Mononuclear cell (primary cell): ENCODE measurements around the gene USF2. TPM values are rescaled to one million over a fixed set of nuclear protein-coding genes. Genes with fewer than 3 reads are reported as not detected.
"Not testable (repeated sequence)": the region's sequence is repeated elsewhere in the genome, so short reads cannot be mapped to it uniquely, and the experiment has no call there.

Experiments
- H3K27me3 ChIP-seq: 2 replicates; pipeline ENCODE4 v1.6.0; 2011; ENCODE audit warnings: low read length, control low read depth; ENCODE audit not compliant: insufficient read depth
- H3K4me1 ChIP-seq: 2 replicates; pipeline ENCODE4 v1.5.1; 2011; ENCODE audit warnings: mild to moderate bottlenecking, low read length, control low read depth; ENCODE audit not compliant: insufficient read depth
- H3K4me3 ChIP-seq: 2 replicates; pipeline ENCODE4 v1.5.1; 2011; ENCODE audit warnings: mild to moderate bottlenecking, low read length, moderate library complexity
- H3K9me3 ChIP-seq: 2 replicates; pipeline ENCODE4 v1.5.1; 2011; ENCODE audit warnings: low read depth, mild to moderate bottlenecking, control low read depth, low read length
- total RNA-seq: library from RNA; depleted of rRNA; stranded (reverse); fragments of >200 nt; gene quantifications from one replicate; pipeline ENCODE4 v1.2.3, GENCODE V29; 2012

The USF2 gene, protein sequence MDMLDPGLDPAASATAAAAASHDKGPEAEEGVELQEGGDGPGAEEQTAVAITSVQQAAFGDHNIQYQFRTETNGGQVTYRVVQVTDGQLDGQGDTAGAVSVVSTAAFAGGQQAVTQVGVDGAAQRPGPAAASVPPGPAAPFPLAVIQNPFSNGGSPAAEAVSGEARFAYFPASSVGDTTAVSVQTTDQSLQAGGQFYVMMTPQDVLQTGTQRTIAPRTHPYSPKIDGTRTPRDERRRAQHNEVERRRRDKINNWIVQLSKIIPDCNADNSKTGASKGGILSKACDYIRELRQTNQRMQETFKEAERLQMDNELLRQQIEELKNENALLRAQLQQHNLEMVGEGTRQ
- 117 TPM for total RNA-seq

DNA sequence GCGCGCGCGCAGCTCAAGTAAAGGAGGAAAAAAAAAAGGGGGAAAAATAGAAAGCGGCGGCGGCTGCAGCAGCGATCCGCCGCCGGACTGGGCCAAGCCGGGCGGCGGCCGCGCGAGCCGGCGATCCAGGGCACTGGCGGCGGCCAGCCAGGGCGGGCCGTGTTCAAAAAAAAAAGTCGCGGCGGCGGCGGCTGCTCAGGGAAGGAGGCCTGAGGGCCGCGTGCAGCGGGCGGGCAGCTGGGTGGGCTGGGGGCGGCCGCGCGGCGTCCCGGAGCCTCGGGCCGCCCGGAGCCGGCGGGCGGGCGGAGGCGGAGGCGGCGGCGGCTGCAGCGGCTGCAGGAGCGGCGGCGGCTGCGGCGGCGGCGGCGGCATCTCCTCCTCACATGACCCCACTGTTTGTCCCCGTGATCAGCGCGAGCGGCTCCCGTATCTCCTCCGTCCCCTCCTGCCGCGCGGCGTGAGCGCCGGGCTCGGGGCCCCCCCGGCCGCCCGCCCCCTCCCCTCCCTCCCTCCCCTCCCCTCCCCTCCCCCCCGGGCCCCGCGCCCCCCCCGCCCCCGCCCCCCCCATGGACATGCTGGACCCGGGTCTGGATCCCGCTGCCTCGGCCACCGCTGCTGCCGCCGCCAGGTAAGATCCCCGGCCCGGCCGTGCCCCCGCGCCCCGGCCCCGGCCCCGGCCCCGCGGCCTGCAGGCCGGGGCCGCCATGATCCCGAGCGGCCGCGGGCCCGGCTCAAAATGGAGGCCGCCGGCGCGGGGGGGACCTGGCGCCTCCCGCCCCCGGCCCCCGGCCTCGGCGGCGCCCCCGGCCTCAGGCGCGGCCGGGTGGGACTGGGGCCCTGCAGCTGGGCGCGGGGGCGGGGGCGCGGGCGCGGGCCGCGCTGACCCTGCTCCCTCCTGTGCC lies at the start of gene USF2:
TSS of gene USF2 (plus strand) at position 427 of the 902 bp plus-strand sequence. CDS start at position 567, 140 bp downstream.
- Histone ChIP-seq H3K4me1 (peaks cover 72% of the 10 kb centered on the region), H3K9me3 (no peaks in the 10 kb centered on the region), H3K27me3 (no peaks in the 10 kb centered on the region), H3K4me3 (peak within 1 kb of the TSS; percentile 86)

DNA sequence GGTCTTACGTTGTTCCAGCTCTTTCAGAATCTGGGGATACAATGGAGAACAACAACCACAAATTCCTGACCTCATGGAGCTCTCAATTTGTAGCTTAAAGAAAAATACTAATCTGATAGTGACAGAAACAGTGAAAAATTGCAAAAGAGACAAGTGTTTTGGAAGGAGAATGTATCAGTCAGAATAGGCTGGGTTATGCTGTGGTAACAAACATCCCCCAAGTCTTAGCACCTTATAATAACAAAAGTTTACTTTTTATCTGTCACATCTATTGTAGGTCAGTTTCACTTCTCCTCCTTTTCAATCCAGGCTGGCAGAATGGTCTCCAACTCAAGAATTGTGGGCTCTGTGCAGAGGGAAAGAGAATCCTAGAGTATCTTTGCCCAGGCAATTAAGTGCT lies 49.8 kb upstream of the USF2 start:
- Histone ChIP-seq H3K4me3 (no peak overlapping the region), H3K4me1 (peaks cover 49% of the 10 kb centered on the region), H3K9me3 (no peaks in the 10 kb centered on the region), H3K27me3 (no peaks in the 10 kb centered on the region)

DNA sequence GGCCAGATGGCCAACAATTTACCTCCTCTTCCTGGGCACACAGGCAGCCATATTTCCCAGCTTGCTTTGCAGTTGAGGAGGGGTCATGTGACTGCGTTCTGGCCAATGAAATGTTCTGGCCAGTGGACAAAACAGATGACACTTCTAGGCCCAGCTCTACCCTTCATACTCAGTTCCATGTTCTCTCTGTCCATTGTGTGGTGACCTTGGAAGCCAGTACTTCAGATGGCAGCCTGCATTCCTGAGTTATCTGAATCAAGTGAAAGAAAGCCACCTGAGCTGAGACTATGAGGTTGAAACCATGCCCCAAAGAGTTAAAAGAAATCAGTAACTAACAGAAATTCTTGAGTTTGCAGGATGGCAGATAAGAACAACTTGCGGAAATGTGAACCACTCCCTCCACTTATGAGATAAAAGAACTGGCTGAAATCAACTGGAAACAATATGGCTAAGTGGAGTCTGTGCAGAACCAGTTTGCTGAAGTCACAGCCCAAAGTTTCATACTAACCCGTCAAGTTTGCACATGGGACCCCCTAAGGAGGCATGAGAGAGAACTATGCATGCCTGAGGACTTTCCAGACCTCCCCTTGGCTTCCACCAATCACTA lies 48.3 kb upstream of the USF2 start:
- no peaks in the 10 kb centered on the region for H3K27me3 ChIP-seq
- no peak overlapping the region for H3K4me3 ChIP-seq
- H3K9me3 ChIP-seq: no peaks in the 10 kb centered on the region
- H3K4me1 ChIP-seq: peaks cover 40% of the 10 kb centered on the region

DNA sequence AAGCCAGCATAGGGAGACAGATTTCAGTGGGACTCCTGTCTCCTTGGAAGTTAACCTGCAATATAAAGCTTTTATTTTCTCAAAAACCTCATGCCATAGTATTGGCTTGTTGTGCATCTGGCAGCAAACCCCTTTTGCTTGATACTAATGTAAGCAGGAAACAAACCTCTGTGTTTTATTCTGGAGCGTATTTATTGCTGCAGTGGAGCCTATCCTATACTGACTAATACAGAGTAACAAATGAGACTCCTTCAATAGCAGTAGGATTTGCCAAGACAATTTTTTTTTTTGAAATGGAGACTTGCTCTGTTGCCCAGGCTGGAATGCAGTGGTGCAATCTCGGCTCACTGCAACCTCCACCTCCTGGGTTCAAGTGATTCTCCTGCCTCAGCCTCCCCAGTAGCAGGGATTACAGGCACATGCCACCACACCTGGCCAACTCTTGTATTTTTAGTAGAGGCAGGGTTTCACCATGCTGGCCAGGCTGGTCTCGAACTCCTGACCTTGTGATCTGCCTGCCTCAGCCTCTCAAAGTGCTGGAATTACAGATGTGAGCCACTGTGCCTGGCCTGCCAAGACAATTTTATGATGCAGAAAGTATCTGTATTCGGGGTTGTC lies 47.7 kb upstream of the USF2 start:
- not testable (repeated sequence) for H3K4me3 ChIP-seq, H3K9me3 ChIP-seq, H3K27me3 ChIP-seq
- peaks cover 35% of the 10 kb centered on the region for H3K4me1 ChIP-seq

DNA sequence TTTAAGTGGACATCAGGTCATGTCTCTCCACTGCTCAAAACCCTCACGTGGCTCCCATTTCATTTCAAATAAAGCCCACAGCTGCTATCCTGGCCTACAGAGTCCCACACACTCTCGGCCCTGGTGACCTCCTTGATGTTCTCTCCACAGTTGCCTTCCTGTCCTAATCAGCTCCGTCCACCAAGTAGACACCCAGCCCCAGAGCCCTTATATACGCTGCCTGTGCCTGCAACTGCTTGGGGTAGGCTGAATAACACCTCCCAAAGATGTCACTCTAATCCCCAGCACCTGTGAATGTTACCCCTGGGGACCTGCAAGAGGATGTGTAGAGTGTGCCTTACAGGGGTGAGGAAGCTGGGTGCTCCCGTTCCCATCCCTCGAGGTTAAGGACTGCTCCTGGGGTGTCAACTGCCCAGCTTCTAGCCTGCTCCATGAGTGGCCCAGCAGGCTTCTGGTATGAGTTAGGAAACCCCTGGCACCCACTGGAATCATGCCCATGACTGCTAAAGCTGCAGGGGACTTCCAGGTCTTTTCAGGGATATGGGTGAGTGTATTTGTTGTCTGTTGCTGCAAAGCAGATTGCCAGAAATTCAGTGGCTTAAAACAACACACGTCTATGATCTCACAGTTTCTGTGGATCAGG lies 46.3 kb upstream of the USF2 start:
- Histone ChIP-seq H3K27me3 (no peaks in the 10 kb centered on the region), H3K4me1 (peaks cover 22% of the 10 kb centered on the region), H3K9me3 (no peaks in the 10 kb centered on the region), H3K4me3 (no peak overlapping the region)

DNA sequence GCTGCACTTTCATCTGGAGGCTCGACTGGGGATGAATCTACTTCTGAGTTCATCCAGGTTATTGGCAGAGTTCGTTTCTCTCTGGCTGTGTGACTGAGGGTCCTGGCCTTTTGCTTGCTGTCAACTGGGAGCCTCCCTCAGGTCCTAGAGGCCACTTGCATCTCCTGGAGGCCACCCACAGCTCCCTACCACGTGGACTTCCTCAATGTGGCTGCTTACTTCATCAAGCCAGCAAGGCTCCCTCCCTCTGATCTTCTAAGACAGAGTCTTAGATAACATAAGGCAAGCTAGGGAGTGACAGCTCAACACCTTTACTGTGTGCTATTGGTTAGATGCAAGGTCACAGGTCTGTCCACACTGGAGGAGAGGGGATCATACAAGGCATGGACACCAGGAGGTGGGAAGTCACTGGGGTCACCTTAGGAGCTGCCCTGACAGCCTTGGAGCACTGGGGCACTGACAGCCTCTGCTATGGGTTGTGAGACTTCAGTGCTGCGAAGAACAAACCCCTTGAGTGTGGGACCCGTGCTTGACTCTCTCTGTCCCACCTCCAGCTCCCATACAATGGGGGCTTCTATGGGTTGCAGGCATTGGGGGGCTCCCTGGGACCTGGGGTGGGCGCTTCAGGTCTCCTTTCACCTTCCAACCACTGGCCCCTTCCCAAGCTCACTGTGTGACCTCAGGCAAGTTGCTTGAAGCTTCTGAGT lies 45.5 kb upstream of the USF2 start:
- Histone ChIP-seq H3K27me3 (no peaks in the 10 kb centered on the region), H3K4me1 (peaks cover 18% of the 10 kb centered on the region), H3K9me3 (no peaks in the 10 kb centered on the region), H3K4me3 (no peak overlapping the region)

DNA sequence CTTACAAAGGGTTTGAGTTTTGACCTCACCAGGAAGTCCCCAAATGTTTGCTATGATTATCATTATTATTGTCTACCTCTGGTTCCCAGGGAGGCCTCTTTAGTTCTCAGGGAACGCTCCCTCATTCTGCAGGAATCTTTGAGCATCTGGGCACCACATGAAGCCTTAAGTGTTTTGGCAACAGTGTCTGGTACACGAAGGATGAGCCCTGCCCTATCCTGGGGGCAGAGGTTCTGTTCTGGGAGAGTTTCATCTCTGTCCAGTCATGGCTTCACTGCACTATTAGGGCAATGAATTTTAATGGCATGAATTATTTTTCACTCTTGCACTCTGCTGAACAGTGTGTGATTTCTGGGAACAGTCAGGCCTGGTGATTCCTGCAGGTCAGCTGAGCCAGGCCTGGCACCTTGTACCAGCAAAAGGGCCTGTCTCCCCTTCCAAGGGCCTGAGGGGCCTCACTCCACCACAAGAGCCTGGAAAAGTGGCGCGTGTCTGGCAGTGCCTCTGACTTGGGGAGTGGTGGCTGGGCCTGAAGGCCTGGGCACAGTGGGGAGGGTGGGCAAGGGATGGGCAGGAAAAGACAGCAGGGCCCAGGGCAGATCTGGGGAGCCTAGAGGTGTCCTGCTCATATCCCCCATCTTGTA lies 44.8 kb upstream of the USF2 start:
- Histone ChIP-seq H3K4me1 (peaks cover 18% of the 10 kb centered on the region), H3K27me3 (no peaks in the 10 kb centered on the region), H3K9me3 (no peaks in the 10 kb centered on the region), H3K4me3 (no peak overlapping the region)

DNA sequence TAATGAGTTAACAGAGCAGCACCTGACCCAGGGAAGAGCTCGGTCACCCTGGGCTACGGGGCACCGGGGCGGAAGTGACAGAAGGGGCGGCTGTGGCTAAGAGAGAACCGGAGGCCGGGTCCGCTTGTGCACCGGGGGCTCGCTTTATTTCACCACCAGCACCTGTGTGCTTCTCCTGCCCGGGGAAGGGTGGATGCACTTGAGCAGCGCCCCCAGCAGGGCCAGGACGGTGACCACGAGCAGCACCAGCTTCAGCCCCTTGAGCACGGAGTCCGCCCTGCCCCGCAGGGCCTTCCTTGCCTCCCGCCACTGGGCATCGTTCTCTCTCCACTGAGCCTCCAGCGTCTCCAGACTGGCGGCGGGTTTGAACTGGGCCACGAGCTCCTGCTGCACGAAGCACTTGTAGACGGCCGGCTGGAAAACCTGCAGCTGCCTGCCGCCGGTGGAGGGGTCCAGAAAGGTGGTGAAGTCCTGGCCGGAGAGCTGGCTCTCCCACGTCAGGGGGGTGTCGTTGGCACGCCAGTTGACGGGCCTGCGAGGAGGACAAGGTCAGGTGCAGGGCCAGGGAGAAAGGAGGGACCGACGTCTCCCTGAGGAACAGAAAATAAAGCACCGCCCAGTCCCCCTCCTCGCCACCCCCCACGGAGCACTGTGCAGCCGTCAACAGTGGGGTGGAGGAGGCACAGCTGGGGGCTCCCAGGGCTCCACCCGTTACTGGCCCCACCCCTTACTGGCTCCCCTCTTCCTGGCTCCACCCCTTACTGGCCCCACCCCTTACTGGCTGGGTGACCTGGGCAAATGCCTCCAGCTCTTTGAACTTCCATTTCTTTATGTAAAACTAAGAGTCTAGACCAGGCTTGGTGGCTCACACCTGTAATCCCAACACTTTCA lies 43.8 kb upstream of the USF2 start:
- H3K9me3 ChIP-seq: no peaks in the 10 kb centered on the region
- H3K4me1 ChIP-seq: peaks cover 18% of the 10 kb centered on the region
- no peak overlapping the region for H3K4me3 ChIP-seq
- no peaks in the 10 kb centered on the region for H3K27me3 ChIP-seq

DNA sequence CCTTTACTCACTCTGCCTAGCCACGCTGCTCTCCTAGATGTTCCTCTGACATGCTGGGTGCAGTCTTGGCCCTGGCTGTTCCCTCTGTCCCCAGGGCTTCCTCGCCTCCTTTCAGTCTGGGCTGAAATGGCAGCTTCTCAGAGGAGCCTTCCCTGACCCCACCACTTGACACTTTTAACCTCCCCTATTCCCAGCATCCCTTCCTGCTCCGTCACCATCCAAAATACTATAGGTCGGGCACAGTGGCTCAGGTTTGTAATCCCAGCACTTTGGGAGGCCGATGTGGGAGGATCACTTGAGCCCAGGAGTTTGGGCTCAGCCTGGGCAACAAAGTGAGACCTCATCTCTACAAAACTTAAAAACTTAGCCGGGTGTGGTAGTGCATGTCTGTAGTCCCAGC lies 42.8 kb upstream of the USF2 start:
- H3K4me1 ChIP-seq: peaks cover 18% of the 10 kb centered on the region
- no peak overlapping the region for H3K4me3 ChIP-seq
- no peaks in the 10 kb centered on the region for H3K9me3 ChIP-seq
- H3K27me3 ChIP-seq: no peaks in the 10 kb centered on the region

DNA sequence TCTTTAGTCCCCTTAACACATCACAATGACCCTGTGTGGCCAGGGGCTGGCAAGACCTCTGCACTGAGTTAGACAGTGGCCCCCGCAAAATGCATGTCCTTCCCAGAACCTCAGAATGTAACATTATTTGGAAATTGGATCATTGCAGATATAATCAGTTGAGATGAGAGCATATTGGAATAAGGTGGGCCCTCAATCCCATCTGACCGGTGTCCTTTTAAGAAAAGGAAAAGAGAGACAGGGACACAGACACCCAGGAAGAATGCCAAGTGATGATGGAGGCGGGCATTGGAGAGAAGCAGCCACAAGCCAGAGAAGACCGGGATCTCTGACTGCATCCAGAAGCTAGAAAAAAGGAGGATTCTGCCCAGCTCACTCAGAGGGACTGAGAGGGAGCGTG lies 42.0 kb upstream of the USF2 start:
- H3K4me1 ChIP-seq: peaks cover 18% of the 10 kb centered on the region
- H3K4me3 ChIP-seq: no peak overlapping the region
- H3K9me3 ChIP-seq: no peaks in the 10 kb centered on the region
- H3K27me3 ChIP-seq: no peaks in the 10 kb centered on the region

DNA sequence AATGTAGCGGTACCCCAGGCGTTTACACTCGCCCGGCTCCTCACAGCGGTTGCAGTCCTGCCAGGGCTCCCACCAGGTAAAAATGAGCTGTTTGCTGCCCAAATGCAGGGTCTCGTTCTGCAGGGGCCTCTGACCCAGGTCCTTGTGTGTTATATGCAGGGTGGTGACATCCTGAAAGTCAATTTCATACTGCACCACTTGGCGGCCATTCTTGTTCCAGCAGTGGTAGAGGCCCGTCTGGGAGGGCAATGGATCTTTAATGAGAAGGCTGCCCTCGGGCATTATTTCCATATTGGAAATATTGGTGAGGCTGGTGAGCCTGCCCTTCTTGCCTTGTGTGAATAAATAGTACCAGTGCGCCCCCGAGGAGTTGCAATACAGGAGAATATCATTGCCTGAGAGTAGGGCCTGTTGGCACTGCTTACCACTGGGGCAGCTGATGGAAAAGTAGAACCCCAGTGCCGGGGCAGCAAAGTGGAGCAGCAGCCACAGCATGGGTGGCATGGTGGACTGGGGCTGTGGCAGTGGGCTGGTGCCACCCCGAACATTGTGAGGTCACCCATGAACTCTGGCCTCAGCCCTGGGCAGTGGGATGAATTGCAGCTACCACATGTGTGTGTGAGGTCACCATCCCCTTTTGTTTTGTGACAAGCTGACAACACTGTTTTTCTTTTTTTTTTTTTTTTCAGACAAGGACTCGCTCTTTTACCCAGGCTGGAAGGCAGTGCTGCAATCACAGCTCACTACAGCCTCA lies 40.4 kb upstream of the USF2 start, which contains the start of gene FAM187B:
TSS of gene FAM187B (minus strand) at position 563 of the 754 bp plus-strand sequence. CDS start at position 504, 59 bp downstream.
- no peaks in the 10 kb centered on the region for H3K9me3 ChIP-seq
- H3K27me3 ChIP-seq: no peaks in the 10 kb centered on the region
- H3K4me1 ChIP-seq: peaks cover 11% of the 10 kb centered on the region
- no peak within 1 kb of the TSS for H3K4me3 ChIP-seq

DNA sequence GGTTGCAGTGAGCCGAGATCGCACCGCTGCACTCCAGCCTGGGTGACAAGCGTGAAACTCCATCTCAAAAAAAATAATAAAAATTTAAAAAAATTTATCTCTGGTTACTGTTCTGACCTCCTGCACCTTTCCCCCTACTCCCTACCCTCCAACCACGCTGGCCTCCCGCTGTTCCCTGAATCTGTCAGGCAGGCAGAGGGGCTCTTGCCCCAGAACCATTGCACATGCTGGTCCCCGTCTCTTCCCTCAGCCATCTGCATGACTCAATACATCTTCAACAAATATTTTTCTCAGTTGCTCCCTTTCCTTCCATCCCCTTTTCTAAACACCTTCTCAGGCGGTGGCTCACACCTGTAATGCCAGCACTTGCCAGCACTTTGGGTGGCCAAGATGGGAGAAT lies 39.2 kb upstream of the USF2 start:
- Histone ChIP-seq H3K9me3 (no peaks in the 10 kb centered on the region), H3K27me3 (no peaks in the 10 kb centered on the region), H3K4me1 (peaks cover 7% of the 10 kb centered on the region), H3K4me3 (no peak overlapping the region)
